Measurements from ENCODE around the gene TBXAS1. TPM values are rescaled to one million over a fixed set of nuclear protein-coding genes. Genes with fewer than 3 reads are reported as not detected.
A peak's percentile ranks its signal among the peaks of the same experiment; 100 is the strongest.

TBXAS1 gene
- total and polyA plus RNA-seq, 4 donors: 19.6 to 126 (median 55.2) TPM

DNA sequence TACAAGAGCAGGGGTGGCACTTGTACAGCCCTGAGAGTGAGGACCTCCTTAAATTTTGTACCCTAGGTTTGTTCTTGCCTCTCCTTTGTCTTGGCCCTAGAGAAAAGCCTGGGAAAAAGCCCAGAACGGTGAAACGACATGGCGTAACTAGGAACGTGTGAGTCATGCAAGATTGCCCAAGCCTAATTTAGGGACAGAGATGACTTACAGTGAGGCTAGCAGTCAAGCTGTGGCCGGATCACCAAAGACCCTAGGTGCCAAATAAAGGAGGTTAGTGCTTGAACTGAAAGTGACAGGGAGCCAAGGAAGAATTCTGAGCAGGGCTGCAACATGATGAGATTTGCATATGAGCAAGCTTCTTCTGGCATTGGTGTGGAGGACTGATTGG is 25.1 kb downstream of the TBXAS1 start:
- WGBS, 2 donors: 31 to 66% methylated on average over 5 of the region's 5 CpGs

DNA sequence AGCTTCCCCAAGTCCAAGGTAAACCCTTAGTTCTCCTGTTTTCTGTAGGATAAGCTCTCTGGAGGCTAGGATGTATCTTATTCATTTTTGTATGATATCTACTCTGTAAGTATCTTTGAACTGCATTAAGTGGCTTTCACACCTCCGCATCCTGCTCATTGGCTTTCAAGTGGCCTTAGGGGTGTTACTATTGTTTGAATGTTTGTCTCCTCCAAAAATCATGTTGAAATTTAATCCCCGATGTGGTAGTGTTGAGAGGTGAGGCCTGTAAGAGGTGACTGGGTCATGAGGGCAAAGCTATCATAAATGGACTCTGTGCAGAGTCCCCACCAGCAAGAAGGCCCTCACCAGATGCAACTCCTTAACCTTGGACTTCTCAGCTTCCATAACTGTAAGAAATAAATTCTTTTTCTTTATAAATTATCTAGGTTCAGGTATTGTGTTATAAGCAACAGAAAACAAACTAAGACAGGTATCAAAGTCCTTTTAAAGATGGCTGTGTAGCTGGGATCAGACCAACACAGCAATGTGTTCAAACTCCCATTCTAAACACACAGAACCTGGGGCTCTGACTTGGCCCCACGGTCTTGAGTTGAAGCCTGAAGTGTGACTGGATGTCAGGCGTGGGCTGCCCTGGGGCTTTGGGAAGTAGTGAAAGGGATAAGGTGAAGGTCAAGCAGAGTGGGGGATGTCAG is 25.9 kb downstream of the TBXAS1 start:
- DNase-seq (no peak), ATAC-seq (ENCODE audit: insufficient read depth, low FRiP score) (no peak)
- H3K27me3 ChIP-seq (ENCODE audit: control insufficient read depth in 3 of 3, insufficient read depth in 3 of 3, low read length in 2 of 3): no peaks in the 10 kb centered on the region
- no peaks in the 10 kb centered on the region for H3K9me3 ChIP-seq (ENCODE audit: control insufficient read depth in 4 of 4, insufficient read depth in 3 of 4, low read length in 3 of 4)
- no peak overlapping the region for H3K4me3 ChIP-seq
- H3K36me3 ChIP-seq (ENCODE audit: control insufficient read depth in 4 of 4, insufficient read depth in 4 of 4, low read length in 4 of 4): no peaks in the 10 kb centered on the region
- H3K4me1 ChIP-seq (ENCODE audit: control insufficient read depth in 5 of 5, insufficient read depth in 5 of 5, low read length in 5 of 5): peaks cover 0 to 9% (median 0%) of the 10 kb centered on the region in 5 donors
- peak overlapping the region in 1 of 2 donors; percentile 8 for H3K27ac ChIP-seq (ENCODE audit: low read depth in 1 of 2, low read length in 1 of 2)
- H3K9ac ChIP-seq (ENCODE audit: insufficient read depth in 1 of 2, low read length in 2 of 2): no peak overlapping the region
- TF ChIP-seq, protein P1, sequence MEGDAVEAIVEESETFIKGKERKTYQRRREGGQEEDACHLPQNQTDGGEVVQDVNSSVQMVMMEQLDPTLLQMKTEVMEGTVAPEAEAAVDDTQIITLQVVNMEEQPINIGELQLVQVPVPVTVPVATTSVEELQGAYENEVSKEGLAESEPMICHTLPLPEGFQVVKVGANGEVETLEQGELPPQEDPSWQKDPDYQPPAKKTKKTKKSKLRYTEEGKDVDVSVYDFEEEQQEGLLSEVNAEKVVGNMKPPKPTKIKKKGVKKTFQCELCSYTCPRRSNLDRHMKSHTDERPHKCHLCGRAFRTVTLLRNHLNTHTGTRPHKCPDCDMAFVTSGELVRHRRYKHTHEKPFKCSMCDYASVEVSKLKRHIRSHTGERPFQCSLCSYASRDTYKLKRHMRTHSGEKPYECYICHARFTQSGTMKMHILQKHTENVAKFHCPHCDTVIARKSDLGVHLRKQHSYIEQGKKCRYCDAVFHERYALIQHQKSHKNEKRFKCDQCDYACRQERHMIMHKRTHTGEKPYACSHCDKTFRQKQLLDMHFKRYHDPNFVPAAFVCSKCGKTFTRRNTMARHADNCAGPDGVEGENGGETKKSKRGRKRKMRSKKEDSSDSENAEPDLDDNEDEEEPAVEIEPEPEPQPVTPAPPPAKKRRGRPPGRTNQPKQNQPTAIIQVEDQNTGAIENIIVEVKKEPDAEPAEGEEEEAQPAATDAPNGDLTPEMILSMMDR (IDR thresholded peaks at IDR 0.05; ENCODE audit: control extremely low read depth, extremely low read depth): no peak
- WGBS, 2 donors: 61 to 65% methylated on average over 4 of the region's 4 CpGs

More for the DNA sequence above, 25.1 kb downstream of the TBXAS1 start:
- Histone ChIP-seq H3K27ac (ENCODE audit: low read depth in 1 of 2, low read length in 1 of 2) (peak overlapping the region in 1 of 2 donors; percentile 67), H3K9me3 (ENCODE audit: control insufficient read depth in 4 of 4, insufficient read depth in 3 of 4, low read length in 3 of 4) (no peaks in the 10 kb centered on the region), H3K4me1 (ENCODE audit: control insufficient read depth in 5 of 5, insufficient read depth in 5 of 5, low read length in 5 of 5) (peaks cover 0 to 9% (median 0%) of the 10 kb centered on the region in 5 donors), H3K9ac (ENCODE audit: insufficient read depth in 1 of 2, low read length in 2 of 2) (no peak overlapping the region), H3K4me3 (no peak overlapping the region), H3K36me3 (ENCODE audit: control insufficient read depth in 4 of 4, insufficient read depth in 4 of 4, low read length in 4 of 4) (no peaks in the 10 kb centered on the region), H3K27me3 (ENCODE audit: control insufficient read depth in 3 of 3, insufficient read depth in 3 of 3, low read length in 2 of 3) (no peaks in the 10 kb centered on the region)
- DNase-seq (no peak), ATAC-seq (ENCODE audit: insufficient read depth, low FRiP score) (no peak)
- TF ChIP-seq, protein P1 (IDR thresholded peaks at IDR 0.05; ENCODE audit: control extremely low read depth, extremely low read depth): no peak

DNA sequence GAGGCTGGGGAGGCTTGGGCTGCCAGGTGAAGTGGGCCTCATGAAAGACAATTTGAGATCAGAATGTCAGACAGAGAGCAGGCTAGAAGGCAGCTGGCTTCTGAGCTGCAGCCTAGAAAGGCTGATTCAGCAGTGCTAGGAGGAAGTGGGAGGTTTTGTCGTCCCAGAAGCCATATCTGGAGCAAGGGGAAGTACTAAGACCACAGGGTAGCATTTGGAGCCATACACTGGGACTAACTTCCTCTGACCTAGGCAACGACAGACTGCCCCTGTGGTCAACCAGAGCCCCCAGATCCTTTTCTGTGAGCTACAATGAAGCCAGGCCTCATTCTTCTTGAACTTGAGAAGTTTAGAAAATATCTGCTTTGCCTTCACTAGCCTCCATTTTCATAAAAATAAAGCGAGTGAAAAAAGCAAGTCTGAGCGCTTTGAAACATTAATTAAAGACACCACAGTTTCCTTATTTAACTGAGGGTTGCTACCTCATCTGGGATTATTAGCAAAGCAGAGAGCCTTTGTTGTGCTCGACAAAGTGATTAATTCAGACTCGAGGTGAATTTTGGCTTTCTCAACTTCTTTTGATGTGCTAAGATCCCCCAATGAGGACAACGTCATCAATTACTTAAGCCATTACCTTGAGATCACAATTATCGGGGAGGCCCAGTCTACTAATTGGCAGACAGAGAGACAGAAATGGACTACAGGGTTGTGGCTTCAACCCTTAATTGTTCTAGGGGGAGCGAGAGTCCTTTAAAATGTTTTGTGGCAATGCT is 26.6 kb downstream of the TBXAS1 start:
- DNase-seq (peak in 2 of 3 donors; percentile 42 to 50), ATAC-seq (ENCODE audit: insufficient read depth, low FRiP score) (peak; percentile 44)
- Histone ChIP-seq H3K27me3 (ENCODE audit: control insufficient read depth in 3 of 3, insufficient read depth in 3 of 3, low read length in 2 of 3) (no peaks in the 10 kb centered on the region), H3K4me3 (no peak overlapping the region), H3K36me3 (ENCODE audit: control insufficient read depth in 4 of 4, insufficient read depth in 4 of 4, low read length in 4 of 4) (no peaks in the 10 kb centered on the region), H3K9ac (ENCODE audit: insufficient read depth in 1 of 2, low read length in 2 of 2) (no peak overlapping the region), H3K4me1 (ENCODE audit: control insufficient read depth in 5 of 5, insufficient read depth in 5 of 5, low read length in 5 of 5) (peaks cover 0 to 10% (median 0%) of the 10 kb centered on the region in 5 donors), H3K9me3 (ENCODE audit: control insufficient read depth in 4 of 4, insufficient read depth in 3 of 4, low read length in 3 of 4) (no peaks in the 10 kb centered on the region), H3K27ac (ENCODE audit: low read depth in 1 of 2, low read length in 1 of 2) (peak overlapping the region in 1 of 2 donors; percentile 8)
- 41 to 68% methylated on average over 9 of the region's 9 CpGs for WGBS, 2 donors
- TF ChIP-seq, protein P1 (IDR thresholded peaks at IDR 0.05; ENCODE audit: control extremely low read depth, extremely low read depth): no peak
